HL-60/S4 (cell line): Measurements from ENCODE around the gene SMC3.
"Not testable (repeated sequence)": the region's sequence is repeated elsewhere in the genome, so short reads cannot be mapped to it uniquely, and the experiment has no call there.

ENCODE experiments used
- in situ Hi-C: fragments of 300-500 bp; cut with MboI; formaldehyde crosslinking; loops from 2 replicates; pipeline ENCODE4 v1.14.3; 2022; ENCODE audit warnings: low sequenced_read_pairs

Gene SMC3

GRCh38 chr10:110574420-110574819, 6.9 kb downstream of the SMC3 start:
- in situ Hi-C loops = no loop called here

GRCh38 chr10:110576220-110576619, 8.7 kb downstream of the SMC3 start:
- in situ Hi-C loops = no loop called here

- in situ Hi-C loops = no loop called here
These were observed 9.6 kb downstream of the SMC3 start for GRCh38 chr10:110577056-110577455.

GRCh38 chr10:110584006-110584405, 16.5 kb downstream of the SMC3 start:
- in situ Hi-C loops = no loop called here

GRCh38 chr10:110591760-110592159, 24.3 kb downstream of the SMC3 start:
- in situ Hi-C loops = no loop called here

- in situ Hi-C loops = no loop called here
These were observed 30.0 kb downstream of the SMC3 start for GRCh38 chr10:110597476-110597875.

- in situ Hi-C loops = no loop called here
These were observed 33.1 kb downstream of the SMC3 start for GRCh38 chr10:110600487-110601101.

- in situ Hi-C loops = no loop called here
These were observed 34.1 kb downstream of the SMC3 start for GRCh38 chr10:110601581-110601980.

- in situ Hi-C loops = no loop called here
These were observed 40.6 kb downstream of the SMC3 start for GRCh38 chr10:110608087-110608486.

- in situ Hi-C loops = no loop called here
These were observed 42.1 kb downstream of the SMC3 start for GRCh38 chr10:110609605-110610004.

GRCh38 chr10:110610308-110610774, 42.8 kb downstream of the SMC3 start:
- in situ Hi-C loops = no loop called here

GRCh38 chr10:110610781-110611180, 43.3 kb downstream of the SMC3 start:
- in situ Hi-C loops = not testable (repeated sequence)

GRCh38 chr10:110612087-110612486, 44.6 kb downstream of the SMC3 start:
- in situ Hi-C loops = no loop called here

- in situ Hi-C loops = no loop called here
These were observed 45.1 kb downstream of the SMC3 start for GRCh38 chr10:110612629-110613028.

GRCh38 chr10:110613341-110613995, 46.0 kb downstream of the SMC3 start:
- in situ Hi-C loops = no loop called here

GRCh38 chr10:110613996-110614495, 46.6 kb downstream of the SMC3 start:
- in situ Hi-C loops = no loop called here

- in situ Hi-C loops = no loop called here
These were observed 47.7 kb downstream of the SMC3 start for GRCh38 chr10:110615057-110615747.

- in situ Hi-C loops = no loop called here
These were observed 49.1 kb downstream of the SMC3 start for GRCh38 chr10:110616493-110617033.

GRCh38 chr10:110617425-110618229, 50.1 kb downstream of the SMC3 start:
- in situ Hi-C loops = no loop called here

- in situ Hi-C loops = no loop called here
These were observed 50.7 kb downstream of the SMC3 start for GRCh38 chr10:110618230-110618610.
